Embryonic facial prominence (tissue), 1 donor: ENCODE measurements around the gene FTCD.
"Not testable (repeated sequence)": the region's sequence is repeated elsewhere in the genome, so short reads cannot be mapped to it uniquely, and the experiment has no call there.

Experiments
- DNase-seq: peaks from one replicate; pipeline ENCODE4 v3.0.0-alpha.2; 2016; ENCODE audit errors: extremely low spot score

FTCD gene

GRCh38 chr21:46140352-46141003, 14.9 kb downstream of the FTCD start:
- DNase-seq: not testable (repeated sequence)

GRCh38 chr21:46139686-46140085, 15.7 kb downstream of the FTCD start:
- DNase-seq: no peak

- DNase-seq: no peak
Measured at GRCh38 chr21:46138383-46138970, 16.9 kb downstream of the FTCD start.

GRCh38 chr21:46137908-46138307, 17.5 kb downstream of the FTCD start:
- no peak for DNase-seq

GRCh38 chr21:46136739-46137349, 18.5 kb downstream of the FTCD start:
- no peak for DNase-seq

- DNase-seq: no peak
Measured at GRCh38 chr21:46135782-46136395, 19.5 kb downstream of the FTCD start.

- no peak for DNase-seq
Measured at GRCh38 chr21:46131838-46132651, 23.3 kb downstream of the FTCD start.

- no peak for DNase-seq
Measured at GRCh38 chr21:46131588-46131837, 23.9 kb downstream of the FTCD start.

GRCh38 chr21:46130831-46131587, 24.4 kb downstream of the FTCD start:
- DNase-seq: no peak

GRCh38 chr21:46129846-46130651, 25.3 kb downstream of the FTCD start:
- DNase-seq: no peak

GRCh38 chr21:46128933-46129571, 26.3 kb downstream of the FTCD start:
- DNase-seq: no peak

GRCh38 chr21:46128106-46128932, 27.1 kb downstream of the FTCD start:
- no peak for DNase-seq

GRCh38 chr21:46127239-46128105, 27.9 kb downstream of the FTCD start:
- DNase-seq: no peak

GRCh38 chr21:46126309-46127238, 28.8 kb downstream of the FTCD start:
- DNase-seq: no peak

GRCh38 chr21:46125846-46126301, 29.5 kb downstream of the FTCD start:
- DNase-seq: no peak

- no peak for DNase-seq
Measured at GRCh38 chr21:46124926-46125845, 30.2 kb downstream of the FTCD start.
